Stomach smooth muscle (tissue), 2 donors: ENCODE data around the gene TAF9.
A peak's percentile ranks its signal among the peaks of the same experiment; 100 is the strongest.
"Not testable (repeated sequence)": the region's sequence is repeated elsewhere in the genome, so short reads cannot be mapped to it uniquely, and the experiment has no call there.

Experiments used
- H3K27ac ChIP-seq: one replicate; pipeline ENCODE4 v1.7.0; 2013; ENCODE audit warnings: mild to moderate bottlenecking, low read length, inconsistent platforms
- H3K27me3 ChIP-seq, 2 donors: one replicate each; pipeline ENCODE4 v1.7.0; 2013; ENCODE audit warnings: low read length in 2 of 2; ENCODE audit not compliant: insufficient read depth in 2 of 2, control insufficient read depth in 1 of 2
- H3K36me3 ChIP-seq, 2 donors: one replicate each; pipeline ENCODE4 v1.7.0; 2013; ENCODE audit warnings: low read length in 2 of 2; ENCODE audit not compliant: control insufficient read depth in 2 of 2, insufficient read depth in 2 of 2
- H3K4me1 ChIP-seq: one replicate; pipeline ENCODE4 v1.7.0; 2013; ENCODE audit warnings: low read length; ENCODE audit not compliant: control insufficient read depth, insufficient read depth
- H3K4me3 ChIP-seq, 2 donors: one replicate each; pipeline ENCODE4 v1.7.0; 2013; ENCODE audit warnings: low read length in 2 of 2
- H3K9ac ChIP-seq, 2 donors: one replicate each; pipeline ENCODE4 v1.7.0; 2013; ENCODE audit warnings: low read length in 2 of 2, mild to moderate bottlenecking in 1 of 2
- H3K9me3 ChIP-seq, 2 donors: one replicate each; pipeline ENCODE4 v1.7.0; 2013; ENCODE audit warnings: low read length in 2 of 2; ENCODE audit not compliant: control insufficient read depth in 2 of 2
- donor health status: healthy.
- donor health status: Pancreatic carcinoma.

The TAF9 gene

GRCh38 chr5:69335341-69335935 lies 33.9 kb downstream of the TAF9 start:
- Histone ChIP-seq H3K9ac (no peak overlapping the region), H3K4me3 (no peak overlapping the region), H3K27ac (no peak overlapping the region), H3K4me1 (peaks cover 7% of the 10 kb centered on the region), H3K36me3 (no peaks in the 10 kb centered on the region), H3K27me3 (no peaks in the 10 kb centered on the region), H3K9me3 (no peaks in the 10 kb centered on the region)

GRCh38 chr5:69334793-69335268 lies 34.5 kb downstream of the TAF9 start:
- no peaks in the 10 kb centered on the region for H3K36me3 ChIP-seq
- no peaks in the 10 kb centered on the region for H3K9me3 ChIP-seq
- peak overlapping the region in 1 of 2 donors; percentile 38 for H3K9ac ChIP-seq
- no peak overlapping the region for H3K27ac ChIP-seq
- peaks cover 7% of the 10 kb centered on the region for H3K4me1 ChIP-seq
- H3K4me3 ChIP-seq = peak overlapping the region in 1 of 2 donors; percentile 44
- no peaks in the 10 kb centered on the region for H3K27me3 ChIP-seq

GRCh38 chr5:69333668-69334315 lies 35.5 kb downstream of the TAF9 start:
- H3K27me3 ChIP-seq, H3K36me3 ChIP-seq, H3K27ac ChIP-seq, H3K9ac ChIP-seq, H3K4me1 ChIP-seq, H3K4me3 ChIP-seq, H3K9me3 ChIP-seq: not testable (repeated sequence)

GRCh38 chr5:69331528-69332445 lies 37.5 kb downstream of the TAF9 start:
- Histone ChIP-seq H3K36me3 (no peaks in the 10 kb centered on the region), H3K27me3 (no peaks in the 10 kb centered on the region), H3K27ac (no peak overlapping the region), H3K4me1 (peaks cover 7% of the 10 kb centered on the region), H3K4me3 (peak overlapping the region; percentile 86 to 88), H3K9me3 (no peaks in the 10 kb centered on the region), H3K9ac (peak overlapping the region; percentile 71 to 85)

GRCh38 chr5:69329905-69330489 lies 39.3 kb downstream of the TAF9 start:
- Histone ChIP-seq H3K27me3 (no peaks in the 10 kb centered on the region), H3K9ac (no peak overlapping the region), H3K27ac (no peak overlapping the region), H3K4me1 (peaks cover 7% of the 10 kb centered on the region), H3K9me3 (no peaks in the 10 kb centered on the region), H3K36me3 (no peaks in the 10 kb centered on the region), H3K4me3 (no peak overlapping the region)

GRCh38 chr5:69326365-69326764 lies 43.0 kb downstream of the TAF9 start:
- Histone ChIP-seq H3K36me3 (no peaks in the 10 kb centered on the region), H3K27ac (no peak overlapping the region), H3K27me3 (no peaks in the 10 kb centered on the region), H3K9ac (no peak overlapping the region), H3K4me3 (no peak overlapping the region), H3K9me3 (no peaks in the 10 kb centered on the region), H3K4me1 (no peaks in the 10 kb centered on the region)

GRCh38 chr5:69317391-69317790 lies 51.9 kb downstream of the TAF9 start:
- no peaks in the 10 kb centered on the region for H3K9me3 ChIP-seq
- H3K27ac ChIP-seq = no peak overlapping the region
- H3K27me3 ChIP-seq = no peaks in the 10 kb centered on the region

GRCh38 chr5:69315972-69316371 lies 53.3 kb downstream of the TAF9 start:
- Histone ChIP-seq H3K27me3 (no peaks in the 10 kb centered on the region), H3K36me3 (peaks cover 5 to 12% of the 10 kb centered on the region in 2 donors), H3K9me3 (no peaks in the 10 kb centered on the region), H3K4me1 (no peaks in the 10 kb centered on the region), H3K4me3 (no peak overlapping the region), H3K9ac (no peak overlapping the region), H3K27ac (no peak overlapping the region)

More at GRCh38 chr5:69317391-69317790, 51.9 kb downstream of the TAF9 start:
- H3K4me1 ChIP-seq = no peaks in the 10 kb centered on the region
- no peak overlapping the region for H3K4me3 ChIP-seq
- H3K36me3 ChIP-seq = peaks cover 5 to 12% of the 10 kb centered on the region in 2 donors
- no peak overlapping the region for H3K9ac ChIP-seq
